SK-N-SH treated with all-trans-retinoic acid at 6 μM for 48 hours (cell line): ENCODE measurements around the gene FARS2.

Experiments used
- ATAC-seq: fragments of 200-7000 bp; cut with Tn5 transposase; 3 replicates; pipeline ENCODE4 v1.9.1; 2020; ENCODE audit warnings: mild to moderate bottlenecking, moderate library complexity
- ARNTL ChIP-seq: fragments of 450-650 bp; formaldehyde crosslinking; IDR thresholded peaks from 2 replicates; pipeline ENCODE4 v1.5.0; 2020; ENCODE audit warnings: low read depth, mild to moderate bottlenecking, moderate library complexity, borderline replicate concordance
- BACH2 ChIP-seq: fragments of 250-450 bp; sonication (Bioruptor Pico); IDR thresholded peaks from 2 replicates; pipeline ENCODE4 v1.9.0; 2021; ENCODE audit warnings: mild to moderate bottlenecking, borderline replicate concordance
- CSDC2 ChIP-seq: fragments of 250-450 bp; sonication (Bioruptor Pico); IDR thresholded peaks from 2 replicates; pipeline ENCODE4 v1.5.0; 2020; ENCODE audit warnings: mild to moderate bottlenecking, moderate library complexity
- GLIS3 ChIP-seq: fragments of 250-450 bp; sonication (Bioruptor Pico); IDR thresholded peaks from 2 replicates; pipeline ENCODE4 v1.5.0; 2020; ENCODE audit warnings: mild to moderate bottlenecking, moderate library complexity
- ISL1 ChIP-seq: fragments of 250-450 bp; sonication (Bioruptor Pico); IDR thresholded peaks from 2 replicates; pipeline ENCODE4 v2.1.2; 2022; ENCODE audit warnings: mild to moderate bottlenecking, moderate library complexity
- OSR1 ChIP-seq: fragments of 250-450 bp; sonication (Bioruptor Pico); IDR thresholded peaks from 2 replicates; pipeline ENCODE4 v1.8.0; 2022; ENCODE audit warnings: moderate library complexity, mild to moderate bottlenecking, inconsistent platforms
- PPARA ChIP-seq: fragments of 250-450 bp; sonication (Bioruptor Pico); IDR thresholded peaks from 2 replicates; pipeline ENCODE4 v1.5.0; 2020; ENCODE audit warnings: mild to moderate bottlenecking, borderline replicate concordance
- RARB ChIP-seq: fragments of 250-450 bp; sonication (Bioruptor Pico); IDR thresholded peaks from 2 replicates; pipeline ENCODE4 v1.8.0; 2021; ENCODE audit warnings: mild to moderate bottlenecking, moderate library complexity
- SNAI2 ChIP-seq: fragments of 250-450 bp; sonication (Bioruptor Pico); IDR thresholded peaks from 2 replicates; pipeline ENCODE4 v1.5.0; 2020; ENCODE audit warnings: mild to moderate bottlenecking, moderate library complexity
- TCF4 ChIP-seq: fragments of 250-450 bp; sonication (Bioruptor Pico); IDR thresholded peaks from 2 replicates; pipeline ENCODE4 v1.8.0; 2021; ENCODE audit warnings: mild to moderate bottlenecking, moderate library complexity, borderline replicate concordance
- TOX ChIP-seq: fragments of 250-450 bp; sonication (Bioruptor Pico); IDR thresholded peaks from 2 replicates; pipeline ENCODE4 v1.8.0; 2021; ENCODE audit warnings: mild to moderate bottlenecking, moderate library complexity, borderline replicate concordance
- ZFP3 ChIP-seq: fragments of 250-450 bp; sonication (Bioruptor Pico); IDR thresholded peaks from 2 replicates; pipeline ENCODE4 v1.5.0; 2020; ENCODE audit warnings: mild to moderate bottlenecking, moderate library complexity
- ZFP30 ChIP-seq: fragments of 450-650 bp; formaldehyde crosslinking; IDR thresholded peaks from 2 replicates; pipeline ENCODE4 v1.5.0; 2022; ENCODE audit warnings: mild to moderate bottlenecking, moderate library complexity
- ZNF565 ChIP-seq: fragments of 450-650 bp; formaldehyde crosslinking; conservative IDR thresholded peaks from 2 replicates; pipeline ENCODE4 v1.5.0; 2020; ENCODE audit warnings: low read depth, mild to moderate bottlenecking, moderate library complexity
- ZNF70 ChIP-seq: fragments of 450-650 bp; formaldehyde crosslinking; IDR thresholded peaks from 2 replicates; pipeline ENCODE4 v1.5.0; 2020; ENCODE audit warnings: mild to moderate bottlenecking, moderate library complexity
- ZNF8 ChIP-seq: fragments of 450-650 bp; formaldehyde crosslinking; IDR thresholded peaks from 2 replicates; pipeline ENCODE4 v1.5.0; 2020; ENCODE audit warnings: mild to moderate bottlenecking, moderate library complexity
- TF ChIP-seq, protein P1 (sequence below): fragments of 250-450 bp; sonication (Bioruptor Pico); IDR thresholded peaks from 2 replicates; pipeline ENCODE4 v1.8.0; 2020; ENCODE audit warnings: mild to moderate bottlenecking, moderate library complexity, borderline replicate concordance
- TF ChIP-seq, protein P2 (sequence below): fragments of 250-450 bp; sonication (Bioruptor Pico); IDR thresholded peaks from 2 replicates; pipeline ENCODE4 v1.8.0; 2021; ENCODE audit warnings: low read depth, mild to moderate bottlenecking, moderate library complexity, borderline replicate concordance
- TF ChIP-seq, protein P3 (sequence below): fragments of 250-450 bp; sonication (Bioruptor Pico); IDR thresholded peaks from 2 replicates; pipeline ENCODE4 v1.5.1; 2020; ENCODE audit warnings: low read depth, mild to moderate bottlenecking, moderate library complexity
- TF ChIP-seq, protein P4 (sequence below): fragments of 250-450 bp; sonication (Bioruptor Pico); IDR thresholded peaks from 2 replicates; pipeline ENCODE4 v1.5.0; 2020; ENCODE audit warnings: mild to moderate bottlenecking, moderate library complexity

FARS2 gene

DNA sequence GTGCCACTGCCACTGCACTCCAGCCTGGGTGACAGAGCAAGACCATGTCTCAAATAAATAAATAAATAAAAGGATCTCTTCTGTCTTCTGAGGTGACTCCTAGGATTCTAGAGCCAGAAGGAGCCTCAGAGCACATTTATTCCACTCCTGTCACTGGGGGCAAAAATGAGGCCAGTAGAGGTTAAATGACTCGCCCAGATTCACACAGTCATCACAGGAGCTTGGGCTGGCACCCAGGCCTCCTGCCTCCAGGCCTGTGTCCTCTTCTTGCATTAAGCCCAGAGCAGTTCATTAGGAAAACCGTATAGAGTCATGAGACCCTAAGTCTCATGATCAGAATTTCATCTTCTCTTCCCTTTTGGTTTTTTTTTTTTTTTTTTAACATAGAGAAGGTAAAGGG lies 502.1 kb downstream of the FARS2 start:
- TF ChIP-seq PPARA (CRISPR knock-in tag) (no peak), RARB (no peak)
- TF ChIP-seq, protein P1, sequence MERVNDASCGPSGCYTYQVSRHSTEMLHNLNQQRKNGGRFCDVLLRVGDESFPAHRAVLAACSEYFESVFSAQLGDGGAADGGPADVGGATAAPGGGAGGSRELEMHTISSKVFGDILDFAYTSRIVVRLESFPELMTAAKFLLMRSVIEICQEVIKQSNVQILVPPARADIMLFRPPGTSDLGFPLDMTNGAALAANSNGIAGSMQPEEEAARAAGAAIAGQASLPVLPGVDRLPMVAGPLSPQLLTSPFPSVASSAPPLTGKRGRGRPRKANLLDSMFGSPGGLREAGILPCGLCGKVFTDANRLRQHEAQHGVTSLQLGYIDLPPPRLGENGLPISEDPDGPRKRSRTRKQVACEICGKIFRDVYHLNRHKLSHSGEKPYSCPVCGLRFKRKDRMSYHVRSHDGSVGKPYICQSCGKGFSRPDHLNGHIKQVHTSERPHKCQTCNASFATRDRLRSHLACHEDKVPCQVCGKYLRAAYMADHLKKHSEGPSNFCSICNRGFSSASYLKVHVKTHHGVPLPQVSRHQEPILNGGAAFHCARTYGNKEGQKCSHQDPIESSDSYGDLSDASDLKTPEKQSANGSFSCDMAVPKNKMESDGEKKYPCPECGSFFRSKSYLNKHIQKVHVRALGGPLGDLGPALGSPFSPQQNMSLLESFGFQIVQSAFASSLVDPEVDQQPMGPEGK (CRISPR knock-in tag), result no peak
- peak; percentile 55; the same call in 2 of the 3 replicates for ATAC-seq

DNA sequence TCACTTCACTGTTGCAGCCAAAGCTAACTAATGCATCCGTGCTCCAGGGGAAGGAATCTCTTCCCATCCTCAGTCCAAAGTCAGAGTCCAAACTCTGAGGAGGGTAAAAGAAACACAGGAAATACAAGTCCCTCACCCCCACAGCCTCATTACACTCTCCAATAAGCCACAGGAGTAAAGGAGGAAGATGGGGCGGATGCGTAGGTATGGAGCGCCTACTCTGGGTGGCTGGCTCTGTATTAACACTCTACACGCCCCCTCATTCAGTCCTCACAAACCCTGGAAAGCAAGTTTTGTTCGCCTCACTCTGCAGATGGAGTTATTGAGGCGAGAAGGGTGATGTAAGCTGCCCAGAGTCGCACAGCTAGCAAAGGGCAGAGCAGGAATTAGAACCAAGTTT lies 502.6 kb downstream of the FARS2 start:
- no peak for TF ChIP-seq TOX (CRISPR knock-in tag)
- TF ChIP-seq, protein P2, sequence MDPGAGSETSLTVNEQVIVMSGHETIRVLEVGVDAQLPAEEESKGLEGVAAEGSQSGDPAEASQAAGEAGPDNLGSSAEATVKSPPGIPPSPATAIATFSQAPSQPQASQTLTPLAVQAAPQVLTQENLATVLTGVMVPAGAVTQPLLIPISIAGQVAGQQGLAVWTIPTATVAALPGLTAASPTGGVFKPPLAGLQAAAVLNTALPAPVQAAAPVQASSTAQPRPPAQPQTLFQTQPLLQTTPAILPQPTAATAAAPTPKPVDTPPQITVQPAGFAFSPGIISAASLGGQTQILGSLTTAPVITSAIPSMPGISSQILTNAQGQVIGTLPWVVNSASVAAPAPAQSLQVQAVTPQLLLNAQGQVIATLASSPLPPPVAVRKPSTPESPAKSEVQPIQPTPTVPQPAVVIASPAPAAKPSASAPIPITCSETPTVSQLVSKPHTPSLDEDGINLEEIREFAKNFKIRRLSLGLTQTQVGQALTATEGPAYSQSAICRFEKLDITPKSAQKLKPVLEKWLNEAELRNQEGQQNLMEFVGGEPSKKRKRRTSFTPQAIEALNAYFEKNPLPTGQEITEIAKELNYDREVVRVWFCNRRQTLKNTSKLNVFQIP, result no peak
- no peak for TF ChIP-seq ZNF70 (CRISPR knock-in tag)
- TF ChIP-seq OSR1 (CRISPR knock-in tag), result no peak
- no peak for TF ChIP-seq ZNF565 (CRISPR knock-in tag)
- TF ChIP-seq, protein P1 (CRISPR knock-in tag), result no peak
- TF ChIP-seq ZNF8 (CRISPR knock-in tag), result no peak
- TF ChIP-seq ZFP30 (CRISPR knock-in tag), result no peak
- TF ChIP-seq TCF4, result no peak
- TF ChIP-seq CSDC2 (CRISPR knock-in tag), result no peak
- no peak for TF ChIP-seq SNAI2 (CRISPR knock-in tag)
- TF ChIP-seq, protein P3, sequence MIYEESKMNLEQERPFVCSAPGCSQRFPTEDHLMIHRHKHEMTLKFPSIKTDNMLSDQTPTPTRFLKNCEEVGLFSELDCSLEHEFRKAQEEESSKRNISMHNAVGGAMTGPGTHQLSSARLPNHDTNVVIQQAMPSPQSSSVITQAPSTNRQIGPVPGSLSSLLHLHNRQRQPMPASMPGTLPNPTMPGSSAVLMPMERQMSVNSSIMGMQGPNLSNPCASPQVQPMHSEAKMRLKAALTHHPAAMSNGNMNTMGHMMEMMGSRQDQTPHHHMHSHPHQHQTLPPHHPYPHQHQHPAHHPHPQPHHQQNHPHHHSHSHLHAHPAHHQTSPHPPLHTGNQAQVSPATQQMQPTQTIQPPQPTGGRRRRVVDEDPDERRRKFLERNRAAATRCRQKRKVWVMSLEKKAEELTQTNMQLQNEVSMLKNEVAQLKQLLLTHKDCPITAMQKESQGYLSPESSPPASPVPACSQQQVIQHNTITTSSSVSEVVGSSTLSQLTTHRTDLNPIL, result no peak
- TF ChIP-seq PPARA (CRISPR knock-in tag), result no peak
- TF ChIP-seq, protein P4, sequence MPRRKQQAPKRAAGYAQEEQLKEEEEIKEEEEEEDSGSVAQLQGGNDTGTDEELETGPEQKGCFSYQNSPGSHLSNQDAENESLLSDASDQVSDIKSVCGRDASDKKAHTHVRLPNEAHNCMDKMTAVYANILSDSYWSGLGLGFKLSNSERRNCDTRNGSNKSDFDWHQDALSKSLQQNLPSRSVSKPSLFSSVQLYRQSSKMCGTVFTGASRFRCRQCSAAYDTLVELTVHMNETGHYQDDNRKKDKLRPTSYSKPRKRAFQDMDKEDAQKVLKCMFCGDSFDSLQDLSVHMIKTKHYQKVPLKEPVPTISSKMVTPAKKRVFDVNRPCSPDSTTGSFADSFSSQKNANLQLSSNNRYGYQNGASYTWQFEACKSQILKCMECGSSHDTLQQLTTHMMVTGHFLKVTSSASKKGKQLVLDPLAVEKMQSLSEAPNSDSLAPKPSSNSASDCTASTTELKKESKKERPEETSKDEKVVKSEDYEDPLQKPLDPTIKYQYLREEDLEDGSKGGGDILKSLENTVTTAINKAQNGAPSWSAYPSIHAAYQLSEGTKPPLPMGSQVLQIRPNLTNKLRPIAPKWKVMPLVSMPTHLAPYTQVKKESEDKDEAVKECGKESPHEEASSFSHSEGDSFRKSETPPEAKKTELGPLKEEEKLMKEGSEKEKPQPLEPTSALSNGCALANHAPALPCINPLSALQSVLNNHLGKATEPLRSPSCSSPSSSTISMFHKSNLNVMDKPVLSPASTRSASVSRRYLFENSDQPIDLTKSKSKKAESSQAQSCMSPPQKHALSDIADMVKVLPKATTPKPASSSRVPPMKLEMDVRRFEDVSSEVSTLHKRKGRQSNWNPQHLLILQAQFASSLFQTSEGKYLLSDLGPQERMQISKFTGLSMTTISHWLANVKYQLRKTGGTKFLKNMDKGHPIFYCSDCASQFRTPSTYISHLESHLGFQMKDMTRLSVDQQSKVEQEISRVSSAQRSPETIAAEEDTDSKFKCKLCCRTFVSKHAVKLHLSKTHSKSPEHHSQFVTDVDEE (CRISPR knock-in tag), result no peak
- TF ChIP-seq, all 23 proteins: peak for 0
- ATAC-seq, result 0 out of 3 replicates have a peak, but pooled peaks have one; percentile 18

DNA sequence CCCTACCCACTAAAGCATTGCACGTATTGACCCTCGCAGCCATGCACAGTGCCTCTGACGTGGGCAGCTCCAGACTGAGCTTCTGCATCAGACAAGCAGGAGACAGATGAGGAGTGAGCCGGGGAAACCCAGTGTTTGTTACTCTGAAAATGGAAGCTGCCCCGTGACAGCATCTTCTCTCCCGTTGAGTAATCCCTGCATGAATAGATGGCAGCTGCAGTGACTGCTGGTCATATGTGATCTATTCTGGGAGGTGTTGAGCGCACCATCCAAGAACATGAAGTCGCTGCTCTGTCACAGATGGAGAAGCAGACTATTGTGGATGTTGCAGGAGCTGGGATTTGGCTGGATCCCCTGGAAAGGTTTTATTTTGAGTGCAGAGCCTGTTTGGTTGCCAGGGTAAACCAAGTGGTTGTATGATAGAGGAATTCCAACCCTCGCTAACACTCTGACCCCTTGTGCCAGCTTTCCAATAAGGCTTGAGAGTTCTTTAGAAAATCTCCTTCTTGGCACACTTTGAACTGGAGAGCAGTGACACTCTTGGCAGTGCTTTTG lies 503.2 kb downstream of the FARS2 start:
- ATAC-seq, result peak; percentile 16; the same call in 1 of the 3 replicates
- no peak for TF ChIP-seq ISL1
- no peak for TF ChIP-seq GLIS3 (CRISPR knock-in tag)
- TF ChIP-seq ZNF8 (CRISPR knock-in tag), result no peak
- no peak for TF ChIP-seq SNAI2 (CRISPR knock-in tag)
- TF ChIP-seq, protein P1 (CRISPR knock-in tag), result no peak
- no peak for TF ChIP-seq ARNTL (CRISPR knock-in tag)
- TF ChIP-seq, protein P4 (CRISPR knock-in tag), result no peak
- no peak for TF ChIP-seq TOX (CRISPR knock-in tag)
- no peak for TF ChIP-seq ZFP3 (CRISPR knock-in tag)
- TF ChIP-seq BACH2, result no peak
